Activated CD4-positive, CD25-positive, alpha-beta regulatory T cell treated with anti-CD3 and anti-CD28 coated beads, Interleukin-2, amount 50 U/mL, for 72 hours (primary cell): ENCODE measurements around the gene ATP5ME.
"Not testable (repeated sequence)": the region's sequence is repeated elsewhere in the genome, so short reads cannot be mapped to it uniquely, and the experiment has no call there.

ENCODE experiments used
- DNase-seq: peaks from one replicate; pipeline ENCODE4 v3.0.0; 2021

ATP5ME gene

DNA sequence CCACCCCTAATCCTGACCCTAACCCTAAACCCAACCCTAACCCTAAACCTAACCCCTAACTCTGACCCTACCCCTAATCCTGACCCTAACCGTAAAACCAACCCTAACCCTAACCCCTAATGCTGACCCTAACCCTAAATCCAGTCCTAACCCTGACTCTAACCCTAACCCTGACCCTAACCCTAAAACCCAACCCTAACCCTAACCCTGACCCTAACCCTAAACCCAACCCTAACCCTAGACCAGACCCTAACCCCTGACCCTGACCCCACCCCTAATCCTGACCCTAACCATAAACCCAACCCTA lies 30.8 kb upstream of the ATP5ME start:
- no peak for DNase-seq

GRCh38 chr4:704198-704891 lies 30.3 kb upstream of the ATP5ME start:
- DNase-seq: no peak

GRCh38 chr4:703336-704197 lies 29.5 kb upstream of the ATP5ME start:
- DNase-seq: no peak

- no peak for DNase-seq
These were observed 28.6 kb upstream of the ATP5ME start for GRCh38 chr4:702618-703048.

DNA sequence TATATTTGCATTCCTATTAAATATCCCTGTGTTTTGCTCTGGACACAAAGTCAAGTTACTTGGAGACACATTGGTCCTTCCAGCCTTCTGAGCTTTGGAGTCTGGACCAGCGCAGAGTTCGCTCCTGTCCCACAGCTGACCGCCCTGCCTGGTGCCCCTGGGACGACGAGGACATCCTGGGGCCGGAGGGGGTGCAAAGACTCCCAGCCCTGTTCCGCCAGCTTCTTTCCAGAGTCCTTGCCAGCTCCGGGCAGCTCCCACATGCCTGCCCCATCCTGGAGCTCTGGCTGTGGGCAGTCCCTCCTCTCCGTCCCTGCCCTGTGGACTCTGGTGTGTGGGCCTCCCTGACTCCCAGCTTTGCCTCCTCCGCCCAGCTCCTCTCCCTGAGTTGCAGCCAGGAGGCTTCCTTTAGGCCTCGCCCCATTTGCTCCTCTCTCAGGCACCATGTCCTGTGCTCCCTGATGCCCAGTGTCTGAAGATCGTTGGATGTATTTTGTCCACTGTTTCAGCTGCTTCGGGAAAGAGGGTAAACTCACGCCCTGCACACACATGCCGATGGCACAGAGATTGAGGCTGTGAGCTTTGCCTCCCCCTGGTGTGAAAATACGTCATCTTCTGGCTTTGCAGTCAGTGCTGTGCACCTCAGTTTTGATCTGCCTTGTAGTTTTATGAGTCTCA lies 26.6 kb upstream of the ATP5ME start:
- no peak for DNase-seq

GRCh38 chr4:699816-700580 lies 25.9 kb upstream of the ATP5ME start:
- DNase-seq: no peak

DNA sequence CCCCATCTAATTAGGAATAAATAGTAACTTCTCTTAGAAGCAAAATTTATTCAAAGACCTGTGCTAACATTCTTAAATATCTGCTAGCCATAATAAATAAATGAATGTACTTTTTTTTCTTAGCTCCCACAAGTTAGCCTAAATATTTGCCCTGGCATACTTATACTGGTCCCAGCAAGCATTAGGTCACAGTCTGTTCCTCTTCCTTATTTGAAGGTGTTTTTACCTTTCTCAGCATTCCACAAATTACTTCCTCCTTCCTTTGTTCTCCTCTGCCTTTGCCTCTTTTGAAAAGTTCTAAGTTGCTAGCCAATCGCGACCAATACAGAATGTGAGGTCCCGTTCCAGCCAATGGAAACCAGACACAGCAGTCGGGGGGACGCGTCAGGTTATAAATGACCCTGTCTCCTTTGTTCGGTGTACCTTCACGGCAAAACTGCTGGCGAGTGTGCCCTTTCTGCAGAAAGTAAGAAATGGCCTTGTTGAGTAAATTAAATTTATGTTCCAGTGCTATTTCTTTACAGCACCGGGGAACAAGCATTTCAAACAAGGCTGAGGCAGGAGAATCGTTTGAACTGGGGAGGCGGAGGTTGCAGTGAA lies 20.4 kb upstream of the ATP5ME start:
- DNase-seq: not testable (repeated sequence)

DNA sequence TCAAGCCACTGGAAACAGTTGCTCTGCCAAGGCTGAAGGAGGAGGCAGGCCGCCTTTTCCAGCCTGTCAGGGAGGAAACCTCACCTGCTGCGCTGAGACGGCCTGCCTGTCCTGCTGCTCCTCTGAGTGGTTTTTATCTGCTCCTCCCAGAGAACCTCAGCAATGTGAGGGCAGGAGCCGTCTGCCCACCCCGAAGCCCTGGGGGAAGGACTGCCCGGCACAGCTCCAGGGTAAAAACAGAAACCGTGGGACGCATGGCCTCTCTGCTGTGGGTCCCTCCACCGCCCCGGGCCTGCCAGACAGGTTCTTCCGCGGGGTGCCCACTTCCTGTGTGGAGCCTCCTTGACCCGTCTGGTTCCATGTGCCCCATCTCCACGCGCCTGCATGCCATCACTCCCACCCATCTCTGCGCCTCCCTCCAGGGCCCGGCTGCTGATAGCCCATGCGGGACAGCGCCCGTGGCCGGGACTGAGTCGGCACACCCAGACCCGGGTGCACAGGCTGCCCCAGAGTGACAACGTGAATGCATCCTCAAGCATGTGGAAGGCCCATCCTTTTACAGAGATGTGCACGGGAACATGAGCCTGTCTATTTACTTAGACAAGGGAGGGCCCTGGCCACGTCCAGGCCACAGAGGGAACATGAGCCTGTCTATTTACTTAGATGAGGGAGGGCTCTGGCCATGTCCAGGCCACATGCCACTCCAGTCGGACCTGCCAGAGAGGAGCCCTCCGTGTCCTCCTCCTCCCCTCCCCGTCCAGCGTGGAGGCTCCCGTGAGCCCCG lies 18.9 kb upstream of the ATP5ME start:
- DNase-seq: no peak

DNA sequence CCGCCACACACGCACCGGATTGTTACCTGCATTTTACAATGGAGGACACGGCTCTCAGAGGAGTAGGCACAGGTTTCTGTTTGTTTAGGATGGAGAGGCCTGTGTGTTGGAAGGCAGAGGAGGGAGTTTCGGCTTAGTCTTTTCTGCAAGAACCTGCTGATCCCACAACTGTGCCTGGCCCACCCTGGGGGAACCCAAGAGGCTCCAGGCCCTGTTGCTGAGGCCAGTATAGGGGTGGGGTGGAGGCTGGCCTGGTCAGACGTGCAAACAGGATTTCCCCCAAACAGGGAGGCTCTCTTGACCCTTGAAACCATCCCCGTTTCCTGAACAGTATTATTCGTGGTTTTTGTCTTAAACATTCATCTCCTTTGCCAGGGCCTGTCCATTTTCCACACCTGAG lies 15.6 kb upstream of the ATP5ME start:
- DNase-seq: no peak

DNA sequence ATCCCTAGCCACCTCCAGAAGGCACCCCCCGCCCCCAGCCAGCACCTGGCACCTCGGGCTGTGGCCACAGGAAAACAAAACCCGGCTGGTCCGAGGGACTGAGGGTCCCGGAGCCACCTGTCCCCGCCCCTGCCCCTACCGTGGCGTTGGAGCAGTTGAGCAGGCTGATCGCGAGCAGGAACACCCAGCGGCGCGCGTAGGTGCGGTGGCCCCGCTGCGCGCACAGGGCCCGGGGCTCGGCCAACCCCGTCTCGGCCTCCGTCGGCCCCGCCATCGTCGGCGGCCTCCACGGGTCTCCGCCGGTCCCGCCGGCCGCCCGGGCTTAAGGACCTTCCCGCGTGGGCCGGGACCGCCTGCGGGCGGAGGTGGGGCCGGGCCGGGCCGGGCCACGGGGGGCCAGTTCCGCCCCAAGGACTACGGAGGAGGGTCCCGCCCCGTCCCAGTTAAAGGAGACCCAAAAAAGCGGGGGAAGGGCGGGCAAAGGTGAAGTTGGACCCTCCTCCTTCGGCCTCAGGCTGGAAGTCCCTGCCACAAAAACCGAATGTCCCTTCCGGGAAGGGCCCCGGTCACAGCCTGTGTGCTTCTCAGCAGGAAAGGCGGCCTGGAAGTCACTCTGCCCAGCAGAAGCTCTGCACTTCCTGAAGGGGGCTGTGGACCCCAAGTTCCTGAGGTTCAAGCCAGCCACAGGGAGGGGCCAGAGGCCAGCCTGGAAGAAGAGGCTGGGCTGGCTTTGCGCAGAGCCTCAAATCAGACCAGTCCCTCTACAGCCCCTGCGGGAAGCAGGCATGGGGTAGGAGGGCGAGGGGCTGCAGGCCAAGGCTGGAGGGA lies 15.0 kb upstream of the ATP5ME start, which contains the start of gene SLC49A3:
Gene SLC49A3, minus strand, starts transcription at position 298 of the 828 bp plus-strand sequence. Its CDS starts 24 bp downstream, at position 274.
- no peak for DNase-seq

DNA sequence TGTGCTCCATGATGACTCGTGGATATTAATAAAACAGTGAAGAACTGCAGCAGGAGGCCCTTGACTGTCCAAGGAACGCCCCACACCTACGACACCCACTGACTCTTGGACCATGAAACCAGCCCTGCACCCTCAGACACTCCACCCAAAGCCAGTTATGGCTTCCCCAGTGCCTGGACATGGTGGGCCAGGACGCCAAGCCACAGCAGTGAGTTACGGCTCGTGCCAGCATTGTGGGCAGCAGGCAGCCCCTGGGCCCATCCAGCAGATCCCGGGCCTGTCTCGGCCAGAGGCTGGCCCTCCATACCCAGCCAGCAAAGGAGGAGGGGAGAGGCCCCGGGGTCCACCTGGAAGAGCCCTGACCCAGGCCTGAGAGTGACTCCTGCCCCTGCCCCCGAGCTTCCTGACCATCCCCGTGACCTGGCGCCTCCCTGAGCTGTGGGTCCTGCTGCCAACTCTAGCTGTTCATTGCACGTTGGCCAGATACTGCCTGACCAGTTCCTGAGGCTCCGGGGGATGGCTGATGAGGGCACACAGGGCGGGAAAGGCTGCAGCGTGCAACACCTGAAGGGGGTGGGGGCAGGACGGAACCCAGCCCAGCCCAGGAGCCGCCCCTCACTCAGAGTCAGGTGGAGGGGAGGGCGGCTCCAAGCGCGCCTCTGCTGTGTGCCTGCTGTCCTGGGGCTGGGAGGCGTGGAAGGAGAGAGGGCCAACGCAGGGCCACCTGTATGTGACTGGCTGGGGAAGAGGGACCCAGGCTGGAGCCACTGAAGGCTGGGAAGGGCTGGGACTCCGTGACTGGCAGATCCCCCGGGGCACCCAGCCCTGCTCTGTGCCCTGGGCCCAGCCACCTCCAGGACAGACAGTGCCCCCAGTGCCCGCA lies 14.1 kb upstream of the ATP5ME start:
- no peak for DNase-seq

- no peak for DNase-seq
These were observed 13.2 kb upstream of the ATP5ME start for GRCh38 chr4:687048-687970.

DNA sequence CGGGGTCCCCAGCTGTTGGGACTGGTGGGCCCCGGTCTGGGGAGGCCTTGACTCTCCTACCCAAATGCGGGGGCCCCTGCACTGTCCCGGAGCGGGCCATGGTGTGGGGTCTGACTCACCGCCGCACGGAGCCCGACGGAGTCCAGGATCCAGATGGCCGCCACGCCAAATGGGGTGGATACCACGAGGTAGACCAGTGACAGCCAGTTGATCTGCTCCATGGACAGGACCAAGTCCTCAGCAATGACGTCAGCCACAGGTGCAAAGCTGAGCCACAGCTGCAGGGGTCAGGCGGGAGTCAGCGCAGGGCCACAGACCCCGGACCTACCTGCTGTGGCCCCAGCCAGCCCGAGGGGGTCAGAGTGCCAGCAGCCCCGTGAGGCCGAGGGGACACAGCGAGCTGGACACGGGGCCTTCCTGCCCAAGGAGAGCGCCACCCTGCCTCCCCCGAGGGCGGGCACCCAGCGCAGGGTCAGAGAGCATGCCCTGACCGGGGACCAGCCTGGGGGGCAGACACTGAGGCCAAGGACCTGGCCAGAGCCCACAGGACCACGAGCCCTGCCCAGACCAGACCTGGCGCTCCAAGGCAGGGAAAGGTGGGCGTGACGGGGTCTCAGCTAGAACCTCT lies 12.5 kb upstream of the ATP5ME start:
- no peak for DNase-seq

DNA sequence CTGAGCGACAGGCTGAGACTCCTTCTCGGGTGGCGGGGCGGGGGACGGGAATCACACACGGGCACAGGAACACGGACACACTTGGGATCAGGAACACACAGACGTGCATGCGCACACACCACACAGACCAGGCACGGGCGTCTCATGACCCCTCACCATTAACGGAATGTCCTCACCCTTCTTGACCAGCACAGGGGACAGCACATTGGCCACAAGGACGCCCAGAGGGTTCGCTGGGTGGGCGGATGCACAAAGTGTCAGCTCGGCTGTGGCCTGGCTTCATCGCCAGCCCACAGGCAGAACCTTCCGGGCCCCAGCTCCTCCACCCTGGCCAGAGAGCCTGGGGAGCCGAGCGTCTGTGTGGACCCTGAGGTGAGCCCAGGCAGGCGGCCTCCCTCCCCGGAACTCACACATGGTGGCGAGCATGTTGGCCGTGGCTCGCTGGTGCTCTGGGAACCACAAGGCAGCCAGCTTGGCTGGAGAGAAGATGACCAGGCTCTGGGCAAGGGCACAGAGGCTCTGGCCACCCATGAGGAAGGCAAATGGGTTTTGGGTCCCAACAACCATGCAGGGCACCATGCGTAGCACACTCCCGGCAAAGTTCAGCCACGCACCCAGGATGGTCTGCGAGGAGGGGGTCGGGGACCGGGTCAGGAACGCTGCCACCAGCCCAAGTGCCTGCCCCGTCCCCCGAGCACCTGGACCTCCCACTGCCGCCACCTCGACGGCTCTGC lies 11.8 kb upstream of the ATP5ME start:
- DNase-seq: no peak

DNA sequence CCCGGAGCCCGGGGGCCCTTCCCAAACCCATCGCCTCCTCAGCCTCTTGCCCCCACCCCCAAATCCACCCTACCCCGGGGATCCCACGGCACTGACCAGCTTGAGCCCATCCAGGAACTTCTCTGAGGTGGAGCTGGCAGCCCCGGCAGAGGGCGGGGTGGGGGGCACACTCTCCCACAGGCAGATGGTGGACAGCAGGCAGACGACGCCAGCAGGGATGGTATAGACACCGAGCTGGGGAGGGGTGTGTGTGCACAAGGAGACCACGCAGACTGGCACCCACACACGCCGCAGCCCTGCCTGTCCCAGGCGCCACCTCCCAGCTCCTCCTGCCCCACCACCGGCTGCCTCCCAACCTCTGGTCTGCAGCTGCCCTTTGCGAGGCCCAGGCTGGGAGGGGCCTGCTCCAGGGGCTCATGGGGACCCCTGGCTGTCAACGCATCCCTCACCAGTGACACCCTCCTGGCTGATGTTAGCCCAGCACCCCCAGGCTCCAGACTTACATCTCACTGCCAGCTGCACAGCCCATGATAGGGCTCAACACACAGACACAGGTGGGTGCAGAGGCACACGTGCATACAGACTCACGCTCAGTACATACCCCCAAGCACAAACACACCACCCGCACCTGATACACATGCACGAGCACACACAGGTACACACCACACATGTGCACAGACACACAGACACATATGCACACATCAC lies 10.7 kb upstream of the ATP5ME start:
- no peak for DNase-seq

DNA sequence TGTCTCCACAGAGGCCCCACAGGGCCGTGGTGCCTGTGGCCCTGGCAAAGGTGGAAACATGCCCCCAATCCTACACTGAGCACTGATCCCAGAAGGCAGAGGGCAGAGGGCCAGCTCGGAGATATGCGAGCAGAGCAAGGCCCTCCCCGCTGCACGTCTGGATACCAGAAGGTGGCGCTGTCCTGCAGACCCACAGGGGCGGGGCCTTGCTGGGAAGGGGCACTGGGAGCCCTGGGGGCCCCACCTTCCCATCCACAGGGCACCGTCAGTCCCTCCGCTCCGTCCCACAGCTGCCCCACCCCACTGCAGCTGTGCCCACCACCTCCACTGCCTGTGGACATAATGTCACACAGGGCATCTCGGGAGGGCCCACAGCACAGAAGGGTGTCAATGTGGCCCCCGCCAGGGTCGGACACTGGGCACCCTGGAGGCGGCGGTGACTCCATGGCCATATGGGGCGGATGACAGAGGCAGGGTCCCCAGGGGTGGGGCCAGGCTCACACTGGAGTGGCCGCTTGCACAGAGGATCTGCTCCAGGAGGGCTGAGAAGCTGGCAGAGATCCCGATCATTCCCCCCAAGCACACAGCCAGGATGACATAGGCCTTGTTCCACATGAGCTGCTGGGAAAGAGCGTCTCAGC lies 10.0 kb upstream of the ATP5ME start:
- DNase-seq: no peak
